GM12801 (cell line): ENCODE results near the gene KDM4B.

Experiments used
- CTCF ChIP-seq: IDR thresholded peaks from one replicate; pipeline ENCODE4 v1.5.1; 2011; ENCODE audit warnings: control low read depth; ENCODE audit not compliant: insufficient read length; ENCODE audit errors: extremely low read depth

The KDM4B gene

GRCh38 chr19:4980067-4980466, 11.2 kb downstream of the KDM4B start:
- TF ChIP-seq CTCF = no peak

DNA sequence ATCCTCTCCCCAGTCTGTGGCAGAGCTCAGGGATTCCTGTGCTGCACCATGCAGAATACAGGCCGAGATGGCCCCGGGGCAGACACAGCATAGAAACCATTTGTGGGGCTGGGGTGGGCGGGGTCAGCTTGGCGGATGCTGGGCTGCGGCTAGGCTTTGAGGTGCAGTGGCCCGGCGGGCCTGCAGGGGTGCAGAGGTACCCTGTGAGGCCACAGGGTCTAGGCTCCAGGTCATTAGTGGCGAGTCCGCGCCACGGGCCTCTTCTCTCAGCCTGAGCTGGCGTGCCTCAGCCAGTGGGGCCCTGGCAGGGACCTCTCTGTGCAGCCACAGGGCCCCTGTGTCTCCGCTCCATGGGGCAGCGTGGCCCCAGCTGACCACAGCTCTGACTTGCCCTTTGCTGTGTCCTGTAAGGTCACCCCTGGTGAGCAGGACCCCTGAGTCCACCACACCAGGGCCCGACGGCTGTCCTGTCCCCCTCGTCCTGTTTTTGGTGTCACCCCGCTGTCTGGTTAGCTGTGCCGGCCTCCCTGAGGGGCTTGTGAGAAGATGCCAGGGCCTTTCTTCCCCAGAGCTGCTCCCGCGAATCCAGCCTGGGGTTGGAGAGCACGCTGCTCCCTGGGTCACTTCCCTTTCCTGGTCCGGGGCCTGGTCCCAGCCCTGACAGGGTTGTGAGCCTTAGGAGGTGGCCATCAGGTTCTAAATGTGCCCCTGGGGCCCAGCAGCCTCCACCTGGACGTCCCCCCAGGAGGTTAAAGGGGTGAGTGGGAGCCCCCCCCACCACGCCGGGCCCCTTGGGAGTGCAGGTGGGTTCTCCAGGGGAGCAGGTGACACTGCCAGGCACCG, 12.1 kb downstream of the KDM4B start:
- TF ChIP-seq CTCF = no peak

GRCh38 chr19:4981681-4981958, 12.7 kb downstream of the KDM4B start:
- no peak for TF ChIP-seq CTCF

DNA sequence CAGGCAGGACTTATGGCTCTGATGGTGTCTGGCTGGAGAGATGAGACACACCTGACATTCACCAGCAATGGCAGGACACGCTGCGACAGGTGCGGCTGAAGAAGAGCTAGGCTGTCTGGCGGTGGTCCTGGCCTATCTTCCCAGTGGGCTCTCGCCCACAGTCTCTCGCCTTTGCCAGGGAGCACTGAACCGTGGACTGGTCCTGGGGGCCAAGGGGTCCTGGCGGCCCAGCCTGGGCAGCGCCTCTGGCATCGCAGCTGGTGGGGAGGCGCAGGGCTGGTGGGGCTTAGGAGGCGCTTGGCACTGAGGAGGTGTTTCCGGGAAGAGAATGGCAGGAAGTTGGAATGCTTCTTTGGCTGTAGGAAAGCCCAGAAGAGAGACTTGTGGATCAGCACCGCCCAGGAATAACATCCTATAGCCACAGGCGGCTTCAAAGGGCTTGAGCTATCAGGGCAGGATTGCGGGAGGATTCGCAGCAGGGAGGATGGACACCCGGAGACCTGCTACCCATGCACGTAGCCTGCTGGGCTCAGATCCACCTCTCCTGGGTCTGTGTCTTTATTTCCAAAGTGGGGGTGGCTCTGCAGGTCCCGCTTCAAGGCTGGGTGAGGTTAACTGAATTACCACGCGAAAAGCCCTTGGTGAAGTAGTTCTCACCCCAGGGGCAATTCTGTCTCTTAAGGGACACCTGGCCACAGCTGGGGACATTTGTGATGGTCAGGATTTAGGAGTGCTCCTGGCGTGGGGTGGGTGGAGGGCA, 14.6 kb downstream of the KDM4B start:
- no peak for TF ChIP-seq CTCF

DNA sequence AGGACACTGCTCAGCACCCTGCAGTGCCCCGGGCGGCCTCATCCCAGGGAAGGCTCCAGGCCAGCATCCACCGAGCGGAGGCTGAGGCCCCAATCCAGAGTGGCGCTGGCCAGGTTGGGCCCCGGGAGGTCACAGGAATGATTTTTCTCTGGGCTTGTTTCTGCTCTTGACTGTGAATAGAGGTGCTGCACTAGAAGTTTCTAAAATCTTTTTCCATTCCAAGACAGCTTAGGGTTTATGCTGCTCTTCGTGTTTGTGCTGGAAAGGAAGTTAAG, 15.1 kb downstream of the KDM4B start:
- no peak for TF ChIP-seq CTCF

DNA sequence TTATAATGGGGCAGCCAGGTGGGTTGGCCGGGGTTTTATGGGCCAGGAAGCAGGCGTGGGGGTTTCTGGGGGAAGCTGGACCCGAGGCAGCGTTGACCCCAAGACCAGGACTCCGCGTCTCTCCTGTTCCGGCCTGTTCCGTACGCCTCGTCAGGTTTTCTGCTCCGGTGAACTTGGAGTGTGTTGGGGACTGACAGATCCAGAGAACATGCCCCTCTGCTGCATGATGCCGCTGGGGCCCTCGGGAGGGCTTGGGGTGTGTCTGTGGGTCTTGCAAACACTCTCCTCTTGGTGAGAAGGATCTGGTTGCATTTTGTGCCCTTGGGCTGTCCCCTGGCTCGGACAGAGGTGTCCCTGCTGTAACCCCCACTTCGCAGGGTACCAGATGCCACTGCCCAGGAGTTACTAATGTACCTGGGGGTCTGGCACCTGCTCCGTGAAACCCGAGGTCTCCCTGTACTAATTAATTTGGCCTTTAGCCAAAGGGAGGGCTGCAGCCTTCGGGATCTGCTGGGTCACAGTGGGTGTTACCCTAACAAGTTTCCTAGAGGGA, 15.6 kb downstream of the KDM4B start:
- no peak for TF ChIP-seq CTCF

GRCh38 chr19:4985551-4985991, 16.7 kb downstream of the KDM4B start:
- no peak for TF ChIP-seq CTCF
